OCI-LY1 (cell line): Measurements from ENCODE around the gene RALB.

Experiments used
- CTCF ChIP-seq: fragments of 200-600 bp; sonication (generic), shearing (Covaris generic); IDR thresholded peaks from 2 replicates; pipeline ENCODE4 v1.5.1; 2017; ENCODE audit warnings: mild to moderate bottlenecking, antibody characterized with exemption, low read length, moderate library complexity, mixed read lengths
- EZH2 ChIP-seq: fragments of 200-600 bp; sonication (generic), shearing (Covaris generic); IDR thresholded peaks from 2 replicates; pipeline ENCODE4 v1.8.0; 2017; ENCODE audit warnings: borderline replicate concordance, mixed run types, mild to moderate bottlenecking, antibody characterized with exemption, low read length, moderate library complexity, mixed read lengths

GRCh38 chr2:120277505-120278205 lies 25.0 kb downstream of the RALB start:
- no peak for TF ChIP-seq CTCF
- TF ChIP-seq EZH2, result no peak
